Neural cell (in vitro differentiated cells): ENCODE results near the gene FBXL15.

Experiments used
- EZH2 ChIP-seq: fragments of 200-600, 300-800 bp; shearing (Covaris generic), sonication (generic); IDR thresholded peaks from 2 replicates; pipeline ENCODE4 v1.6.1; 2014; ENCODE audit warnings: antibody characterized with exemption, low read length, borderline replicate concordance, mild to moderate bottlenecking; ENCODE audit not compliant: insufficient read depth, poor library complexity, severe bottlenecking
- POLR2AphosphoS5 ChIP-seq: IDR thresholded peaks from 2 replicates; pipeline ENCODE4 v1.6.1; 2012
- RAD21 ChIP-seq: fragments of 450-650 bp; conservative IDR thresholded peaks from 2 replicates; pipeline ENCODE4 v1.6.1; 2014; ENCODE audit warnings: antibody characterized with exemption, mild to moderate bottlenecking, moderate library complexity
- SMC3 ChIP-seq: fragments of 450-650 bp; conservative IDR thresholded peaks from 2 replicates; pipeline ENCODE4 v1.6.1; 2014; ENCODE audit warnings: antibody characterized with exemption, mild to moderate bottlenecking, moderate library complexity; ENCODE audit not compliant: poor library complexity
- TF ChIP-seq, protein P1 (sequence below): fragments of 450-650 bp; IDR thresholded peaks from 2 replicates; pipeline ENCODE4 v1.5.1; 2014; ENCODE audit warnings: antibody characterized with exemption, mild to moderate bottlenecking, moderate library complexity; ENCODE audit not compliant: poor library complexity, severe bottlenecking
- TF ChIP-seq, protein P2 (sequence below): IDR thresholded peaks from 2 replicates; pipeline ENCODE4 v1.6.1; 2012; ENCODE audit warnings: borderline replicate concordance

DNA sequence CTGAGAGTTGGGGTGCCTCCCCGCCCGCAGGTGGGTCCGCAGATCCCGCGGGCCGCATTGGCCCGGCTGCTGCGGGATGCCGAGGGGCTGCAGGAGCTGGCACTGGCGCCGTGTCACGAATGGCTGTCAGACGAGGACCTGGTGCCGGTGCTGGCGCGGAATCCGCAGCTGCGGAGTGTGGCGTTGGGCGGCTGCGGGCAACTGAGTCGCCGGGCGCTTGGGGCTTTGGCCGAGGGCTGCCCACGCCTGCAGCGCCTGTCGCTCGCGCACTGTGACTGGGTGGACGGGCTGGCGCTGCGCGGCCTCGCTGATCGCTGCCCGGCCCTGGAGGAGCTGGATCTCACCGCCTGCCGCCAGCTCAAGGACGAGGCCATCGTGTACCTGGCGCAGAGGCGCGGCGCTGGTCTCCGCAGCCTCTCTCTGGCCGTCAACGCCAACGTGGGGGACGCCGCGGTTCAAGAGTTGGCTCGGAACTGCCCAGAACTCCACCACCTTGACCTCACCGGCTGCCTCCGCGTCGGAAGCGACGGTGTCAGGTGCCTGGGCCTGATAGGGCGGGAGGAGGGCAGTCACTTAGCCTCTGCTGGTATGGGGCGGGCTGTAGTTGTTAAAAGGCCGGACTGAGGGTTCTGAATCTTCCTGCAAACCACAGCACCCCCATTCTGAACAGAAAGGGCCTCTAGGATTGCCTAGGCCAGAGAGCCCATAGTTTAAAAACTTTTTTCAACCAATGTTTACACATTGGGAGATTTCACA, 1.3 kb downstream of the FBXL15 start:
- TF ChIP-seq, protein P1, sequence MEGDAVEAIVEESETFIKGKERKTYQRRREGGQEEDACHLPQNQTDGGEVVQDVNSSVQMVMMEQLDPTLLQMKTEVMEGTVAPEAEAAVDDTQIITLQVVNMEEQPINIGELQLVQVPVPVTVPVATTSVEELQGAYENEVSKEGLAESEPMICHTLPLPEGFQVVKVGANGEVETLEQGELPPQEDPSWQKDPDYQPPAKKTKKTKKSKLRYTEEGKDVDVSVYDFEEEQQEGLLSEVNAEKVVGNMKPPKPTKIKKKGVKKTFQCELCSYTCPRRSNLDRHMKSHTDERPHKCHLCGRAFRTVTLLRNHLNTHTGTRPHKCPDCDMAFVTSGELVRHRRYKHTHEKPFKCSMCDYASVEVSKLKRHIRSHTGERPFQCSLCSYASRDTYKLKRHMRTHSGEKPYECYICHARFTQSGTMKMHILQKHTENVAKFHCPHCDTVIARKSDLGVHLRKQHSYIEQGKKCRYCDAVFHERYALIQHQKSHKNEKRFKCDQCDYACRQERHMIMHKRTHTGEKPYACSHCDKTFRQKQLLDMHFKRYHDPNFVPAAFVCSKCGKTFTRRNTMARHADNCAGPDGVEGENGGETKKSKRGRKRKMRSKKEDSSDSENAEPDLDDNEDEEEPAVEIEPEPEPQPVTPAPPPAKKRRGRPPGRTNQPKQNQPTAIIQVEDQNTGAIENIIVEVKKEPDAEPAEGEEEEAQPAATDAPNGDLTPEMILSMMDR, result no peak
- TF ChIP-seq SMC3, result no peak
- TF ChIP-seq RAD21, result no peak
- TF ChIP-seq, protein P2, sequence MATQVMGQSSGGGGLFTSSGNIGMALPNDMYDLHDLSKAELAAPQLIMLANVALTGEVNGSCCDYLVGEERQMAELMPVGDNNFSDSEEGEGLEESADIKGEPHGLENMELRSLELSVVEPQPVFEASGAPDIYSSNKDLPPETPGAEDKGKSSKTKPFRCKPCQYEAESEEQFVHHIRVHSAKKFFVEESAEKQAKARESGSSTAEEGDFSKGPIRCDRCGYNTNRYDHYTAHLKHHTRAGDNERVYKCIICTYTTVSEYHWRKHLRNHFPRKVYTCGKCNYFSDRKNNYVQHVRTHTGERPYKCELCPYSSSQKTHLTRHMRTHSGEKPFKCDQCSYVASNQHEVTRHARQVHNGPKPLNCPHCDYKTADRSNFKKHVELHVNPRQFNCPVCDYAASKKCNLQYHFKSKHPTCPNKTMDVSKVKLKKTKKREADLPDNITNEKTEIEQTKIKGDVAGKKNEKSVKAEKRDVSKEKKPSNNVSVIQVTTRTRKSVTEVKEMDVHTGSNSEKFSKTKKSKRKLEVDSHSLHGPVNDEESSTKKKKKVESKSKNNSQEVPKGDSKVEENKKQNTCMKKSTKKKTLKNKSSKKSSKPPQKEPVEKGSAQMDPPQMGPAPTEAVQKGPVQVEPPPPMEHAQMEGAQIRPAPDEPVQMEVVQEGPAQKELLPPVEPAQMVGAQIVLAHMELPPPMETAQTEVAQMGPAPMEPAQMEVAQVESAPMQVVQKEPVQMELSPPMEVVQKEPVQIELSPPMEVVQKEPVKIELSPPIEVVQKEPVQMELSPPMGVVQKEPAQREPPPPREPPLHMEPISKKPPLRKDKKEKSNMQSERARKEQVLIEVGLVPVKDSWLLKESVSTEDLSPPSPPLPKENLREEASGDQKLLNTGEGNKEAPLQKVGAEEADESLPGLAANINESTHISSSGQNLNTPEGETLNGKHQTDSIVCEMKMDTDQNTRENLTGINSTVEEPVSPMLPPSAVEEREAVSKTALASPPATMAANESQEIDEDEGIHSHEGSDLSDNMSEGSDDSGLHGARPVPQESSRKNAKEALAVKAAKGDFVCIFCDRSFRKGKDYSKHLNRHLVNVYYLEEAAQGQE, result no peak
- TF ChIP-seq EZH2, result no peak
- TF ChIP-seq POLR2AphosphoS5, result no peak
